Vagina (tissue), 2 donors: Measurements from ENCODE around the gene KHDRBS1. TPM values are rescaled to one million over a fixed set of nuclear protein-coding genes. Genes with fewer than 3 reads are reported as not detected.
"Not testable (repeated sequence)": the region's sequence is repeated elsewhere in the genome, so short reads cannot be mapped to it uniquely, and the experiment has no call there.

ENCODE experiments used
- DNase-seq, 2 donors: peaks; one replicate each; pipeline ENCODE4 v3.0.0-alpha.2; 2017; ENCODE audit errors: extremely low spot score in 2 of 2
- H3K27ac ChIP-seq: fragments of 200-600 bp; sonication (generic); one replicate; pipeline ENCODE4 v1.5.1; 2019
- H3K27me3 ChIP-seq: fragments of 200-600 bp; sonication (generic); one replicate; pipeline ENCODE4 v1.5.1; 2019
- H3K36me3 ChIP-seq, 2 donors: fragments of 200-600 bp; sonication (generic); one replicate each; pipeline ENCODE4 v1.5.1; 2017 to 2019
- H3K4me1 ChIP-seq: fragments of 200-600 bp; sonication (generic); one replicate; pipeline ENCODE4 v1.5.1; 2019
- H3K4me3 ChIP-seq, 2 donors: fragments of 200-600 bp; sonication (generic); 1 replicate in 1 of 2; 2 replicates in 1 of 2; pipeline ENCODE4 v1.5.1; 2016 to 2019
- H3K9me3 ChIP-seq: fragments of 200-600 bp; sonication (generic); one replicate; pipeline ENCODE4 v1.5.1; 2019
- CTCF ChIP-seq, 3 experiments: fragments of 450-650 bp in 2 of 3; fragments of 200-600 bp in 1 of 3; sonication (generic) in 1 of 3; IDR thresholded peaks; one replicate each; pipeline ENCODE4 v1.5.1; 2017 to 2019; ENCODE audit warnings: antibody characterized with exemption in 3 of 3, mild to moderate bottlenecking in 2 of 3, moderate library complexity in 2 of 3
- POLR2A ChIP-seq, 2 donors: fragments of 450-650 bp; IDR thresholded peaks; one replicate each; pipeline ENCODE4 v1.6.1; 2017; ENCODE audit warnings: antibody characterized with exemption in 2 of 2, mild to moderate bottlenecking in 2 of 2, moderate library complexity in 2 of 2
- POLR2AphosphoS5 ChIP-seq, 2 donors: sonication (generic); formaldehyde crosslinking; IDR thresholded peaks; one replicate each; pipeline ENCODE4 v1.9.0; 2017; ENCODE audit warnings: antibody characterized with exemption in 2 of 2, mild to moderate bottlenecking in 2 of 2, low read depth in 1 of 2; ENCODE audit not compliant: insufficient read depth in 1 of 2
- intact Hi-C: fragments of 100-400 bp; cut with DNase I; formaldehyde crosslinking; loops from one replicate; pipeline ENCODE4 v1.15.1; 2023
- total RNA-seq: library from RNA; depleted of rRNA; stranded (reverse); fragments of >200 nt; gene quantifications from one replicate; pipeline ENCODE4 v1.2.3, GENCODE V29; 2016

The KHDRBS1 gene
- total RNA-seq, 1 donor from 2014 or later: 104 TPM

- intact Hi-C loops: no loop called here
- Histone ChIP-seq H3K36me3 (peaks cover 0 to 44% of the 10 kb centered on the region in 2 donors), H3K4me1 (peaks cover 19% of the 10 kb centered on the region), H3K27ac (no peak overlapping the region), H3K4me3 (no peak overlapping the region), H3K9me3 (no peaks in the 10 kb centered on the region), H3K27me3 (no peaks in the 10 kb centered on the region)
- no peak for DNase-seq
- no peak for TF ChIP-seq POLR2A (IDR thresholded peaks at IDR 0.05)
- no peak for TF ChIP-seq POLR2AphosphoS5 (IDR thresholded peaks at IDR 0.05; ENCODE audit: insufficient read depth in 1 of 2, low read depth in 1 of 2)
- TF ChIP-seq CTCF (IDR thresholded peaks at IDR 0.05): no peak
Observed at GRCh38 chr1:32074841-32075240, 61.2 kb downstream of the KHDRBS1 start.

- TF ChIP-seq POLR2A (IDR thresholded peaks at IDR 0.05) (no peak), POLR2AphosphoS5 (IDR thresholded peaks at IDR 0.05; ENCODE audit: insufficient read depth in 1 of 2, low read depth in 1 of 2) (no peak), CTCF (IDR thresholded peaks at IDR 0.05) (no peak)
- DNase-seq: no peak
- Histone ChIP-seq H3K4me3 (no peak overlapping the region), H3K36me3 (peaks cover 0 to 56% of the 10 kb centered on the region in 2 donors), H3K4me1 (peaks cover 8% of the 10 kb centered on the region), H3K27me3 (no peaks in the 10 kb centered on the region), H3K9me3 (no peaks in the 10 kb centered on the region), H3K27ac (no peak overlapping the region)
- intact Hi-C loops: no loop called here
Observed at GRCh38 chr1:32077451-32077850, 63.8 kb downstream of the KHDRBS1 start.

- no peaks in the 10 kb centered on the region for H3K9me3 ChIP-seq
- no peaks in the 10 kb centered on the region for H3K27me3 ChIP-seq
- H3K4me3 ChIP-seq: no peak overlapping the region
- DNase-seq: no peak
- H3K4me1 ChIP-seq: no peaks in the 10 kb centered on the region
- intact Hi-C loops: no loop called here
- peaks cover 0 to 43% of the 10 kb centered on the region in 2 donors for H3K36me3 ChIP-seq
- TF ChIP-seq CTCF (IDR thresholded peaks at IDR 0.05): no peak
- TF ChIP-seq POLR2A (IDR thresholded peaks at IDR 0.05): no peak
- TF ChIP-seq POLR2AphosphoS5 (IDR thresholded peaks at IDR 0.05; ENCODE audit: insufficient read depth in 1 of 2, low read depth in 1 of 2): no peak
- H3K27ac ChIP-seq: no peak overlapping the region
Observed at GRCh38 chr1:32082022-32082421, 68.4 kb downstream of the KHDRBS1 start.

GRCh38 chr1:32086381-32086780, 72.7 kb downstream of the KHDRBS1 start:
- intact Hi-C loops, H3K4me3 ChIP-seq, H3K27me3 ChIP-seq, H3K27ac ChIP-seq, H3K9me3 ChIP-seq, H3K4me1 ChIP-seq, DNase-seq: not testable (repeated sequence)
- peaks cover 0 to 26% of the 10 kb centered on the region in 2 donors for H3K36me3 ChIP-seq

GRCh38 chr1:32091176-32091575, 77.5 kb downstream of the KHDRBS1 start:
- Histone ChIP-seq H3K36me3 (peaks cover 0 to 51% of the 10 kb centered on the region in 2 donors), H3K9me3 (no peaks in the 10 kb centered on the region), H3K27me3 (no peaks in the 10 kb centered on the region), H3K4me1 (no peaks in the 10 kb centered on the region), H3K27ac (no peak overlapping the region), H3K4me3 (no peak overlapping the region)
- no peak for TF ChIP-seq POLR2A (IDR thresholded peaks at IDR 0.05)
- TF ChIP-seq CTCF (IDR thresholded peaks at IDR 0.05): no peak
- TF ChIP-seq POLR2AphosphoS5 (IDR thresholded peaks at IDR 0.05; ENCODE audit: insufficient read depth in 1 of 2, low read depth in 1 of 2): no peak
- DNase-seq: no peak
- intact Hi-C loops: no loop called here

GRCh38 chr1:32091591-32091990, 77.9 kb downstream of the KHDRBS1 start:
- no peaks in the 10 kb centered on the region for H3K9me3 ChIP-seq
- H3K4me3 ChIP-seq: no peak overlapping the region
- no peaks in the 10 kb centered on the region for H3K27me3 ChIP-seq
- H3K27ac ChIP-seq: no peak overlapping the region
- H3K36me3 ChIP-seq: peaks cover 0 to 50% of the 10 kb centered on the region in 2 donors
- no peaks in the 10 kb centered on the region for H3K4me1 ChIP-seq
- intact Hi-C loops: no loop called here
- no peak for TF ChIP-seq POLR2A (IDR thresholded peaks at IDR 0.05)
- no peak for TF ChIP-seq POLR2AphosphoS5 (IDR thresholded peaks at IDR 0.05; ENCODE audit: insufficient read depth in 1 of 2, low read depth in 1 of 2)
- TF ChIP-seq CTCF (IDR thresholded peaks at IDR 0.05): no peak
- DNase-seq: no peak
